Frontal cortex (tissue), 4 donors: ENCODE data around the gene FAN1. TPM values are rescaled to one million over a fixed set of nuclear protein-coding genes. Genes with fewer than 3 reads are reported as not detected.

Experiments used
- DNase-seq, 2 donors: peaks; one replicate each; pipeline ENCODE4 v3.0.0; 2012; ENCODE audit warnings: low spot score in 2 of 2
- FAIRE-seq: peaks from 2 replicates; lab custom pipeline; 2012; peaks lifted over from hg19 to GRCh38; lab: Jason Lieb, UNC
- total RNA-seq: library from RNA; depleted of rRNA; stranded (reverse); fragments of >200 nt; gene quantifications from one replicate; pipeline ENCODE4 v1.2.3, GENCODE V29; 2014
- donor health status: control.
- donor health status: control.
- donor health status: control.

The FAN1 gene
- total RNA-seq, 1 donor from 2014 or later: 22.8 TPM

DNA sequence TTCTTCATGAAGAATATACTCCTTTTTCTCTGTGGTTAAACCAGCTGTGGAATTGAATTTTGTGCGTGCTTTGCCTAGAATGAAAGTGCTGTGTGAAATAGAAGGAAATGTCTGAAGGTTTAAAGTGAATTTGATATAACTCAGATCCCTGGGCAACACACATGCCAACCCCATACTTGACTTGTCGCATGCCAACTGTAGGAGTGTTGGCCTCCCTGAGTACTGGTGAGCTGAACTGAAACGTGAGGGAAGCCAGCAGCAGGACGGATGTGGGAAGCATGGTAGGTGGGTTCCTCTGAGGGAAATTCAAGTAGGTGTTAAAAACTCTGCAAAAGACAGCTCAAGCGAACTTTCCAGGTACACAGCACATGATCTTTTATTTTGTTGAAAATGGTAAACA, 14.7 kb downstream of the FAN1 start:
- DNase-seq: no peak
- no peak for FAIRE-seq

DNA sequence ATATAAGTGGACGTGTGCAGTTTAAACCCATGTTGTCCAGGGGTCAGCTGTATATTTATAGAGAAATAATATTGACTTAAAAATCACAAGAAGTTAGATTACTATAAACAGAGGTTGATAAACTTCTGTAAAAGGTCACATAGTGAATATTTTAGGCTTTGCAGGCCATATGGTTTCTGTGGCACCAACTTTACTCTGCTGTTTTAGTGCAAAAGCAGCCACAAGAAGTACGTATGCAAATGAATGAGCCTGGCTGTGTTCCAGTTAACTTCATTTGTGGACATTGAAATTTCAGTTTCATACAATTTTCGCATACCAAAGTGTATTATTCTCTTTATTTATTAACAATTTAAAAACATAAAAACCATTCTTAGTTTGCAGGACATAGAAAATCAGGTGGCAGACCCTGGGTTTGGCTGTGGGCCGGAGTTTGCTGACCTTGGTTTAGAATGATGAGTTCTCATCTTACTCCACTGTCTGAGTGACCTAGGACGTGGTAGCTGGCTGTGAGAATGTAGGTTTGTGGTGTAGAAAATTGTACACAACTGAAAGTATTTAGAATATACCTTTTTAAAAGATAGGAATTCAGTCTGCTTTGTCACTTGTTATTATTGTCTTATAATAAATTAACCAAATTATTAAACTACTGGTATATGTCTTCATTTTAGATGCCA, 16.3 kb downstream of the FAN1 start:
- DNase-seq (no peak), FAIRE-seq (no peak)

DNA sequence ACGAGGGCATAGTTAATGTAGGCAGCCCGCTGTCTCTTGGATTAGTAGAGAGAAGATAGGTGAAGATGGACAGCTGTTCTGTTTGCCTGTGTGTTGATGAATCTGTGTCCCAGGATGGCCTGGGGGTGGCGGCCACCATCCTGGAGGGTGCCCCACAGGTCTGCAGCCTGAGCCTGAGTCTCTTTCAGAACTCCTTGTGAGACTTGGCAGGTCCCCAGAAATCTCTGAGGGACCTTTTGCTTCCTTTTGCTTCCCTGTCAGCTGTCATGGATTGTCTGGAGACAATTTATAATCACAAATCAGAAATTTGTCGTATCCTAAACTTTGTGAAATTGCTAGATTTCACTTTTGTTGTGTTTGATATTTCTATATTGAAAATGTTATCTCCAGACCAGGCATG, 17.4 kb downstream of the FAN1 start:
- FAIRE-seq (no peak), DNase-seq (no peak)

DNA sequence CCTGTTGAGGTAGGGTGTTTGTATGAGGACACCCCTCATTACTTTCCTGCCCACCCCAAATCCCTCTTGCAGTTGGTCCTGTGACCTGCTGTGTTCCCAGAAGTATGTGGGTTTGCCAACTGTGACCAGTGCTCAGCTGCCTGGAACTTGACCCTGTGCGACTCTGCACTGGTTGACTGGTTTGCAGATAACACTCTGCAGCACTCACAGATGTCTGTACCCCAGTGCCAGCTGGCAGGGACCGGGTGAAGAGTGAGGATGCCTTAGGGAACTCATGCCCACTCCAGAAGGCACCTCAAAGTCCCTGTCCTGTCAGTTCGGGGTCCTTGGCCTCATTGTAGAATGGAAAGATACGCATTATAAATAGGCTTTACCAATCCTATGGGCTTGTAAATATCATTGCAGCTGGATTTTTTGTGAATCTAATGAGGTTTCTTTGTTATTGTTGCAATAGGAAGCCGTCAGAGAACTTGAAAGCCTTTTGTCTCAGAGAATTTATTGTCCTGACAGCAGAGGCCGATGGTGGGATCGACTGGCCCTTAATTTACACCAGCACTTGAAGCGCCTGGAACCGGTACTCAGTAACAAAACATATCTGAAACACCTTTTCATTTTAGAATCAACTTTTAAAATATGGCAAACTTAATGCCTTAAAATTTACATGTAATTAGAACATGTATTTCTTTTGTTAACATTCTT, 18.2 kb downstream of the FAN1 start:
- no peak for FAIRE-seq
- DNase-seq: peak in 1 of 2 donors; percentile 30

- peak; percentile 50 to 52 for DNase-seq
- FAIRE-seq: no peak
Measured at GRCh38 chr15:30922480-30923311, 19.0 kb downstream of the FAN1 start.

DNA sequence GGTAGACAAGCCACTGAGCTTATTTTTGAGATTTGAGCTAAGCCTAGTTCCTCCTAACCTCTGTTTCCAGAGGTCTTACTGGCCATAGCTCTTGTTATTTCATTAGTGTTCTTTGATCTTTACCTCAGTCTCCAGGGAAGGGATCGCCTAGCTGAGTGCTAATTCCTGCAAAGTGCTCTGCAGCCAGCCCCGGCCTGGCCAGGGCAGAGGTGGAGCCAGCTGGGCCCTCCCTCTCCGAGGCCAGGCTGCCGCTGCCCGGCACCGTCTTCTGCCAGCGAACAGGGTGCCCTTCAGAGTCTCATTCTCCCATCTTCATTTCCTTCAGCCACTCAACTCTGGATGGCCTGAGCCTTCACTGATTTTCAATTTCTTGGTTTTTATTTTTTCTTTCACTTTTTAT, 19.7 kb downstream of the FAN1 start:
- FAIRE-seq (no peak), DNase-seq (peak in 1 of 2 donors; percentile 22)

DNA sequence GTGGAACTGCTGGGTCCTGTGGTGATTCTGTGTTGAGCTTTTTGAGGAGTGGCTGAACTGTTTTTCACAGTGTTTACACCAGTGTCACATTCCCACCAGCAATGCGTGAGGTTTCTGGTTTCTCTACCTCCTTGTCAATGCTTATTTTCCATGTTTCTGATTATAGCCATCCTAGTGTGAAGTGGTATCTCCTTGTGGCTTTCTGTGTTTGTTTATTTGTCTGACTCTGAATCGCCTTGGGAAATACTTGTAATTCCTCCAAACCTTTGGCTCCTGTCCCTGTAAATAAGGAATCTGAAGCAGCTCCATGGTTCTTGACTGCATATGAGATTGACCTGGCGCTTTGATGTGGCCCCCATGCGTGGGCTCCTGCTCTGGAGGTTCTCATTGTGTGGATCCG, 20.6 kb downstream of the FAN1 start:
- DNase-seq: no peak
- no peak for FAIRE-seq

GRCh38 chr15:30925686-30926085, 22.0 kb downstream of the FAN1 start:
- no peak for FAIRE-seq
- DNase-seq: no peak

- FAIRE-seq: no peak
- DNase-seq: no peak
Measured at GRCh38 chr15:30926161-30926560, 22.4 kb downstream of the FAN1 start.

GRCh38 chr15:30927148-30927761, 23.5 kb downstream of the FAN1 start:
- no peak for FAIRE-seq
- no peak for DNase-seq

DNA sequence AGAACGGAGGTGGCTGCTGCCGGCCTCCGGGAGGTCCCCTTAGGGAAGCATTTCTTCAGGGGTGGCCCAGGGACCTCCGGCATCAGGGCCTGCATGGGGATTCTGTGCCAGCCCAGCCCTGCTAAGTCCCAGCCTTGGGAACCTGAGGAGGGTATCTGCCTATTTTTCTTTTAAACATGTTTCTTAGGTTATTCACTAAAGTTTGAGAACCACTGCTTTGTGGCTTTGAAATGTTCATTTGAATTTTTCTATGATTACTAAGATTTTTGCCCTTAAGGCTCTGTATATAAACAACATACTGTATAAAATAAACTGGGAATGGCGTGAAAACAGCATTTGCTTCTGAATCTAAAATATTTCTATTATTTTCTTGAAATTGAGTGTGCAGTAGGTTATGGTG, 24.4 kb downstream of the FAN1 start:
- no peak for FAIRE-seq
- no peak for DNase-seq

GRCh38 chr15:30929064-30929669, 25.5 kb downstream of the FAN1 start:
- DNase-seq (no peak), FAIRE-seq (no peak)

GRCh38 chr15:30929982-30930381, 26.3 kb downstream of the FAN1 start:
- no peak for DNase-seq
- FAIRE-seq: no peak

DNA sequence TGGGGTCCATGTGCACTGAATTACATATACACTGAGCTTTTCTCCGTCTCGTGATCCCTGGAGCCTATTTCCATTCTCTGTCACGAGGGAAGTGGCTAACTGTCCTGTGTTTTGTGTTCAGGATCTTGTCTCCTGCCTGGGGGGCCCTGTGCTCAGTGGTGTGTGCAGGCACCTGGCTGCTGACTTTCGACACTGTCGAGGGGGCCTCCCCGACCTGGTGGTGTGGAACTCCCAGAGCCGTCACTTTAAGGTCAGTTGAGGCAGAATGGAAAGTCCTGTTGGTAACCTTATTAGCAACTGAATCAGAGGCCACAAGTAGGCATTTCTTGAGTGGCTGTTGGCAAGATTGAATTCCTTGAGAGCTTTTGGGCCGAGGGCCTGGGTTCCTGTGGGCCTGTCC, 26.7 kb downstream of the FAN1 start:
- no peak for FAIRE-seq
- DNase-seq: no peak

- DNase-seq (no peak), FAIRE-seq (no peak)
Measured at GRCh38 chr15:30933293-30933692, 29.6 kb downstream of the FAN1 start.

DNA sequence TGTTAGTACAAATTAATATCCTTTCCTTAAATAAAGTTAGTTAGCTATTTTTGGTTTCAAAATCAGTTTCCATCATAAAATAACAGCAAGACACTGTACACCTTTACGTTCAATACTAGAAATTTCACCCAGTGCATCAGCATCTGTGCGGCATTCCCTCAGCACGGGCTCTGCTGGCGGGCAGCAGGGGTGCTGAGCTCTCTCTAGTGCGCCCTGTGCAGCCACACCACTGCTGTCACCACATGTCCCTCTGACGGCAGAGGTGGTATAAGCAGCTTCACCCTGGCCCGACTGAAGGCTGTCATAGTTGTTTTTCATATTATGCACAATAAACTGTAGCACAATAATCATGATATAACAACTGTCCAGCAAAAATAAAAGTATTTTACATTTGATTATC, 35.4 kb downstream of the FAN1 start:
- DNase-seq (no peak), FAIRE-seq (no peak)

DNA sequence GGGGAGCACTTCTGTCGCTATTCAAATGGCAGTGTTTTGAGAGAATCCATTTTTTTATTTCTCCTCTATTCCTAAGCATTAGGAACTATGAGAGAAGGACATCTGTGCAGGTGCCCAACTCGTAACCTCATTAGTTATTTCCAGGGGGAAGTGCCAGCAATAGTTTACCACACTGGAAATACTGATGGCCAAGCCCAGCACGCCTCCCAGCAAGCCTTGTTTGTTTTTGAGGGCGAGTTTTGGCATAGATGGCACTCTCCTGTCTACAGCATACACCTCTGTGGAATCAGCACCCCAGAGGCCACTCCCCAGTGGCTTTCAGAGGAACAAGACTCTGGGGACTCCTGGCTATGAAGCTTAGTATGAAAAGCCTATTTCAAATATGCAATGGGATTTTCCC, 36.6 kb downstream of the FAN1 start:
- DNase-seq (no peak), FAIRE-seq (no peak)

DNA sequence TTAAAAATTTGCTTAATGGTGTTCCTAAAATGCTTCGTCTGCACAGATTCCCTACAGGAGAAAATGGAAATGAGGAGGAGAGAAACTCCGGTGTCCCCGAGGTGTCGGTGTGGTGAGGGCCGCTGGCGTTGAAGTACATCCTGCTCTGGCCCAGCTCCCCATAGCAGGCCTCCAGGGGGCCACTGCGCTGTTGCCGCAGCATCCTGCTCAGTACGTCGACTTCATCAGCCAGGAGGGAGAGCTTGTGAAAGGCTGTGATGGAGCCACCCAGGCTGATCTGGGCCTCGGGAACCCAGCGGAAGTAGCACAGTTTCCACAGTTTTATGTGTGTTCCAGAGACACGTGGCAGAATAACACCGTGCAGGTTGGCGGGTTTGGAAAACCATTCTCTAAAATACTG, 37.8 kb downstream of the FAN1 start:
- DNase-seq: no peak

GRCh38 chr15:30943654-30944335, 40.1 kb downstream of the FAN1 start:
- DNase-seq (no peak), FAIRE-seq (no peak)

More for the DNA sequence above, 37.8 kb downstream of the FAN1 start:
- no peak for FAIRE-seq

GRCh38 chr15:30953183-30953582, 49.5 kb downstream of the FAN1 start:
- FAIRE-seq (no peak), DNase-seq (no peak)
